ENCODE data around the gene KLF2.

GRCh38 chr19:16327911-16328823 lies 3.5 kb downstream of the KLF2 start:
- TF ChIP-seq POLR2A (IDR thresholded peaks at IDR 0.05; ENCODE audit: low read depth, low read length): no peak
- no peak for TF ChIP-seq RAD21 (IDR thresholded peaks at IDR 0.05; ENCODE audit: insufficient read depth, low read depth, low read length)
- TF ChIP-seq ZBTB40 (IDR thresholded peaks at IDR 0.05; ENCODE audit: borderline replicate concordance): no peak
- TF ChIP-seq ATF3 (IDR thresholded peaks at IDR 0.05; ENCODE audit: borderline replicate concordance, extremely low read depth, low read depth, low read length): no peak
- no peak for TF ChIP-seq CTCF (IDR thresholded peaks at IDR 0.05 in 2 of 3, conservative IDR thresholded peaks at IDR 0.05 in 1 of 3; ENCODE audit: control insufficient read depth in 2 of 3, extremely low read depth in 1 of 3, insufficient read depth in 1 of 3, low read depth in 3 of 3, low read length in 3 of 3)
- no peak for TF ChIP-seq TBL1XR1 (IDR thresholded peaks at IDR 0.05; ENCODE audit: low read depth, low read length)
- no peak for TF ChIP-seq EZH2 (IDR thresholded peaks at IDR 0.05; ENCODE audit: borderline replicate concordance, control insufficient read depth, low read depth, low read length)
- peak; percentile 46; the same call in 1 of the 2 replicates for TF ChIP-seq POLR2AphosphoS5 (IDR thresholded peaks at IDR 0.05; ENCODE audit: low read length)
- TF ChIP-seq HDAC2 (IDR thresholded peaks at IDR 0.05): no peak
- TF ChIP-seq EP300 (IDR thresholded peaks at IDR 0.05; ENCODE audit: borderline replicate concordance in 1 of 2, control insufficient read depth in 1 of 2, low read depth in 2 of 2, low read length in 2 of 2): peak in 1 of 2 experiments; percentile 12; a peak in 1 of 4 replicates
- TF ChIP-seq NBN (IDR thresholded peaks at IDR 0.05): no peak
- no peak for TF ChIP-seq MYC (IDR thresholded peaks at IDR 0.05; ENCODE audit: insufficient read depth, insufficient read length, insufficient replicate concordance, low read length, severe bottlenecking)
- TF ChIP-seq SREBF2 (IDR thresholded peaks at IDR 0.05; ENCODE audit: low read length): no peak
